ENCODE measurements around the gene CYB5D1.

DNA sequence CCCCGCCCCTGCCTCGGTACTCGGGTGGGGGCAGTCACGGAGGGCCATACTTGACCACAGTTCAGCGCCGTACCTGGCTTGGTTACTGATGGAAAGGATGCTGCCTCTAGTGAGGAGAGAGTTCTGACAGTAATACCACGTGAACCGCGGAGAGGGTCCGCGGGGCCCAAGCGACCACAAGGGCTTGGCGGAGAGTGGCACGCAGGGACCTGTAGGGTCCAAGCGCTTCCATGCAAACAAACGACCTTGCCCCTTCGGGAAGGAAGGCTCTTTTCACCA, 14.6 kb upstream of the CYB5D1 start:
- TF ChIP-seq POLR2A (IDR thresholded peaks at IDR 0.05): no peak
- TF ChIP-seq CTCF (IDR thresholded peaks at IDR 0.05): no peak
